Glutamatergic neuron (in vitro differentiated cells): ENCODE results near the gene IQCK. TPM values are rescaled to one million over a fixed set of nuclear protein-coding genes. Genes with fewer than 3 reads are reported as not detected.

Experiments
- DNase-seq: peaks from one replicate; pipeline ENCODE4 v3.0.0; 2022
- H3K27ac Mint-ChIP-seq: one replicate; pipeline ENCODE4 v1.8.0; 2020; ENCODE audit warnings: mild to moderate bottlenecking, mixed read lengths, inconsistent platforms; ENCODE audit not compliant: unreplicated experiment
- H3K27me3 Mint-ChIP-seq: one replicate; pipeline ENCODE4 v1.8.0; 2020; ENCODE audit warnings: mild to moderate bottlenecking, moderate library complexity, mixed read lengths, inconsistent platforms; ENCODE audit not compliant: unreplicated experiment
- H3K36me3 Mint-ChIP-seq: one replicate; pipeline ENCODE4 v1.8.0; 2020; ENCODE audit warnings: mild to moderate bottlenecking, mixed read lengths, inconsistent platforms; ENCODE audit not compliant: unreplicated experiment
- H3K4me1 Mint-ChIP-seq: one replicate; pipeline ENCODE4 v1.8.0; 2020; ENCODE audit warnings: mild to moderate bottlenecking, low read depth, mixed read lengths, inconsistent platforms; ENCODE audit not compliant: unreplicated experiment
- H3K4me3 Mint-ChIP-seq: one replicate; pipeline ENCODE4 v1.8.0; 2020; ENCODE audit warnings: mild to moderate bottlenecking, mixed read lengths, inconsistent platforms; ENCODE audit not compliant: unreplicated experiment
- H3K9me3 Mint-ChIP-seq: one replicate; pipeline ENCODE4 v1.8.0; 2020; ENCODE audit warnings: mild to moderate bottlenecking, moderate library complexity, mixed read lengths, inconsistent platforms; ENCODE audit not compliant: unreplicated experiment
- CTCF ChIP-seq: fragments of 200-600 bp; sonication (generic); IDR thresholded peaks from one replicate; pipeline ENCODE4 v1.5.0; 2021; ENCODE audit not compliant: partially characterized antibody, unreplicated experiment
- total RNA-seq: library from RNA; stranded (reverse); fragmentation: NEBNext Ultra II Directional; extraction: Animal tissue kit (Norgen Biotek cat#: 25700); gene quantifications from one replicate; pipeline ENCODE4 v1.2.1, GENCODE V29; 2021; ENCODE audit not compliant: unreplicated experiment

The IQCK gene
- total RNA-seq, 1 donor from 2014 or later, result 5.1 TPM

- TF ChIP-seq CTCF, result no peak
- H3K36me3 Mint-ChIP-seq, result no peaks in the 10 kb centered on the region
- DNase-seq, result no peak
- H3K4me1 Mint-ChIP-seq, result no peaks in the 10 kb centered on the region
- peaks cover 1% of the 10 kb centered on the region for H3K9me3 Mint-ChIP-seq
- no peaks in the 10 kb centered on the region for H3K27me3 Mint-ChIP-seq
- H3K27ac Mint-ChIP-seq, result no peak overlapping the region
- H3K4me3 Mint-ChIP-seq, result no peak overlapping the region
These were observed 42.4 kb downstream of the IQCK start for GRCh38 chr16:19760356-19761060.

GRCh38 chr16:19765860-19766553 lies 47.9 kb downstream of the IQCK start:
- peaks cover 1% of the 10 kb centered on the region for H3K9me3 Mint-ChIP-seq
- H3K4me1 Mint-ChIP-seq, result no peaks in the 10 kb centered on the region
- DNase-seq, result no peak
- H3K4me3 Mint-ChIP-seq, result no peak overlapping the region
- no peak for TF ChIP-seq CTCF
- H3K27me3 Mint-ChIP-seq, result no peaks in the 10 kb centered on the region
- H3K36me3 Mint-ChIP-seq, result peaks cover 13% of the 10 kb centered on the region
- H3K27ac Mint-ChIP-seq, result no peak overlapping the region

GRCh38 chr16:19766554-19766884 lies 48.4 kb downstream of the IQCK start:
- no peak for TF ChIP-seq CTCF
- Mint-ChIP-seq H3K4me1 (no peaks in the 10 kb centered on the region), H3K4me3 (no peak overlapping the region), H3K27me3 (no peaks in the 10 kb centered on the region), H3K36me3 (peaks cover 13% of the 10 kb centered on the region), H3K27ac (no peak overlapping the region), H3K9me3 (peaks cover 1% of the 10 kb centered on the region)
- no peak for DNase-seq

GRCh38 chr16:19766988-19767387 lies 48.9 kb downstream of the IQCK start:
- no peak overlapping the region for H3K4me3 Mint-ChIP-seq
- peaks cover 1% of the 10 kb centered on the region for H3K9me3 Mint-ChIP-seq
- H3K4me1 Mint-ChIP-seq, result peaks cover 4% of the 10 kb centered on the region
- H3K27ac Mint-ChIP-seq, result no peak overlapping the region
- no peak for DNase-seq
- TF ChIP-seq CTCF, result no peak
- H3K36me3 Mint-ChIP-seq, result peaks cover 13% of the 10 kb centered on the region
- H3K27me3 Mint-ChIP-seq, result no peaks in the 10 kb centered on the region

GRCh38 chr16:19767497-19767896 lies 49.4 kb downstream of the IQCK start:
- H3K4me3 Mint-ChIP-seq, result no peak overlapping the region
- TF ChIP-seq CTCF, result no peak
- peaks cover 13% of the 10 kb centered on the region for H3K36me3 Mint-ChIP-seq
- no peak overlapping the region for H3K27ac Mint-ChIP-seq
- no peaks in the 10 kb centered on the region for H3K27me3 Mint-ChIP-seq
- H3K4me1 Mint-ChIP-seq, result peaks cover 5% of the 10 kb centered on the region
- DNase-seq, result no peak
- peaks cover 1% of the 10 kb centered on the region for H3K9me3 Mint-ChIP-seq
